GM23248 (cell line): ENCODE measurements around the gene AK8.

ENCODE experiments used
- EZH2 ChIP-seq: fragments of 200-600 bp; sonication (generic); IDR thresholded peaks from 2 replicates; pipeline ENCODE4 v1.6.1; 2018; ENCODE audit warnings: antibody characterized with exemption, mild to moderate bottlenecking; ENCODE audit not compliant: insufficient read depth, poor library complexity, severe bottlenecking
- EZH2phosphoT487 ChIP-seq: fragments of 200-600 bp; sonication (generic); IDR thresholded peaks from 2 replicates; pipeline ENCODE4 v1.6.1; 2018; ENCODE audit warnings: antibody characterized with exemption, moderate library complexity, mild to moderate bottlenecking, low read depth; ENCODE audit not compliant: insufficient read depth

GRCh38 chr9:132813115-132813771 lies 64.8 kb downstream of the AK8 start:
- TF ChIP-seq EZH2phosphoT487 = no peak
- no peak for TF ChIP-seq EZH2
